Measurements from ENCODE around the gene FBXO47.
"Not testable (repeated sequence)": the region's sequence is repeated elsewhere in the genome, so short reads cannot be mapped to it uniquely, and the experiment has no call there.

Gene FBXO47

DNA sequence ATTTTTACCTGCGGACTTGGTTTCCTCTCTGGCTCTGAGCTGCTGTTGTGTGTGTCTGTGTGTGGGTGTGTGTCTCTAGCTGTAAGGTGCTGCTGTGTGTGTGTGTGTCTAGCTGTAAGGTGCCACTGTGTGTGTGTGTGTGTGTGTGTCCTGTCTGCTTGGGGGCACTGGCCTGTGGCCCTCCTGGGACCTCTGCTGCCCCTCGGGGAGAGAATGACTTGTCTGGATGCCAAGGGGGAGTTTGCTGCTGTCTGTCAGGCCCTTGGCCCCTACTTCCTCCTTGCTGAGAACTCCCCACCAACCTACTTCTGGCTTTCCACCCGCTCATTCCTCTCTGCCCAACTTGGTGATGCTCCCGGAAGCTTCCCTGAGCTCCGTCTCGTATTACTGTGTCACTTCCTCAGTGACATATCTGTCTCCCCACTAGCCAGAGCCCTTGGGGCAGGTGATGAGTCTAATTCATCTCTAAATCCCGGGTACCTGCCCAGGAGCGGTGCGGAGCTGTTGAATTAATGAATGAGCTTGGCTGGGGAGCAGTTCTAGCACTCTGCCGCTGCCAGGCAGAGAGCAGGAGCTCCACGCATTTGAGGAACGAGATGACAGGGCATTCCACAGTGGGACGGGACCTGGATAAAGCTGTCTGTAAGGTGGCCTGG is 45.3 kb downstream of the FBXO47 start:
- no peak for DNase-seq (ENCODE audit: low spot score)

GRCh38 chr17:38920374-38921291 is 46.6 kb downstream of the FBXO47 start:
- DNase-seq (ENCODE audit: low spot score), result no peak

GRCh38 chr17:38919316-38920078 is 47.7 kb downstream of the FBXO47 start:
- DNase-seq (ENCODE audit: low spot score), result no peak

DNA sequence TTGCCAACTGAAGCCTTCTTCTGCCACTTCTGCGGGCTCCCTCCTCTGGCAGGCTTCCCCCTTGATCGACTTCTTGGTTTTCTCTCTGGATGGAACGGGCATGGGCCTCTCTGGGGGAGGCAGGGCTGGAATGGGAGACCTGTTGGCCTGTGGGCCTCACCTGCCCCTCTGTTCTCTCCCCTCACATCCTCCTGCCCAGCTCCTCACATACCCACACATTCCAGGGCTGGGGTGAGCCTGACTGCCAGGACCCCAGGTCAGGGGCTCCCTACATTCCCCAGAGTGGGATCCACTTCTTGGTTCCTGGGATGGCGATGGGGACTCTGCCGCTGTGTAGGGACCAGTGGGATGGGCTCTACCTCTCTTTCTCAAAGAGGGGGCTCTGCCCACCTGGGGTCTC is 48.3 kb downstream of the FBXO47 start:
- DNase-seq (ENCODE audit: low spot score), result no peak

GRCh38 chr17:38918129-38918913 is 48.9 kb downstream of the FBXO47 start:
- no peak for DNase-seq (ENCODE audit: low spot score)

DNA sequence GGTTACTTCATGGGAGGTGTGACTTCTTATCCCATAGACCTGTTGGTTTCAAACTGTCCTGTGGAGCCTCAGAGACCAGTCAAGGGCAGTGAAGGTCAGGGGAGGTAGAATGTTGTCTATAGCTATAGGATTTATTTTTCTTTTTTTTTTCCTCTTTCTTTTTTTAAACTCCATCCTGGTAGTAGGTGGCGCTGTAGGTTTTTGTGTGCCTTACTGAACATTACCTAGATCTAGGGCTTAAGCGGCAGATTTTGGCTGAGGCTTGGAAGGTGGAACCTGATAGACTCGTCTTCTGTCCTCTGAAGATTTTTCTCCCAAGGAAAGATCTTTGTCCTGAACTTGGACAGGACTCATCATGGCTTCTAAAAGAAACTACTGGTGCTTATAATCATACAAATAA is 49.9 kb downstream of the FBXO47 start:
- no peak for DNase-seq (ENCODE audit: low spot score)

DNA sequence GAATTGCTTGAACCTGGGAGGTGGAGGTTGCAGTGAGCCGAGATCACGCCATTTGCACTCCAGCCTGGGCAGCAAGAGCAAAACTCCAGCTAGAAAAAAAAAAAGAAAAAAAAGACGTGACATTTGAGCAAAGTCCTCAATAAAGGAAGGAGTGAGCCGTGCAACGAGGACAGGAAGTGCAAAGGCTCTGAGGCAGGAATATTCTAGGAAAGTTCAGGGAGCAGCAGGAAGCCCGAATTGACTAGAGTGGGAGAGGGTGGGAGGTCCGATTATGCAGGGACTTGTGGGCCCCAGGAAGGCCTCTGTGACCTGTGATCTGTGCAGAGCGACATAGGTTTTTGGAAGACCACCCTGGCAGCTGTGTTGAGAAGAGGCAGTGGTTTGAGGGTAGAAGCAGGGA is 50.4 kb downstream of the FBXO47 start:
- DNase-seq (ENCODE audit: low spot score), result no peak

DNA sequence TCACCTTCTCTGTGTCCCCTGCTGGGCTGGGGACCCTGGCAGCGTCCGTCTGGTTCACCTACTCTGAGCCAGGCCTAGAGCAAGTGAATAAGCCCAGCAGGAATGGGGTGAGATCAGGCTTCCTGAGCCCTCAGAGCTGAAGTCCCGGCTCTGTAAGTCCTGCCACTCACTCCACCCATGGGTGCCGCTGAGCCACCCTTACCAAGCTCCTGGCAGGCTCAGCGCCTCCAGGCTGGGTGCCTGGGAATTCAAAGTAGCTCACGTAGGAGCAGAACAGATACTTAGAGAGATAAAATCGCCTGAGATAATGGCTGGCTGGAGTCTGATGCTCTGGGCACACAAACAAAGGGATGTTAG is 51.6 kb downstream of the FBXO47 start:
- no peak for DNase-seq (ENCODE audit: low spot score)

GRCh38 chr17:38914741-38915638 is 52.2 kb downstream of the FBXO47 start:
- no peak for DNase-seq (ENCODE audit: low spot score)

GRCh38 chr17:38912221-38912813 is 54.9 kb downstream of the FBXO47 start:
- DNase-seq (ENCODE audit: low spot score), result no peak

DNA sequence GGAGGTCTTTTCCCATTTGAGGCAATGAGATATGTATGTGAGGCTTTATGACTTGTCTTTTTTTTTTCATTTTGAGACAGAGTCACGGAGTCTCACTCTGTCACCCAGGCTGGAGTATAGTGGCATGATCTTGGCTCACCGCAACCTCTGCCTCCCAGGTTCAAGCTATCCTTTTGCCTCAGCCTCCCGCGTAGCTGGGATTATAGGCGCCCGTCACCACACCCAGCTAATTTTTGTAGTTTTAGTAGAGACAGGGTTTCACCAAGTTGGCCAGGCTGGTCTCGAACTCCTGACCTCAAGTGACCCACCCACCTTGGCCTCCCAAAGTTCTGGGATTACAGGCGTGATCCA is 55.5 kb downstream of the FBXO47 start:
- not testable (repeated sequence) for DNase-seq (ENCODE audit: low spot score)

- no peak for DNase-seq (ENCODE audit: low spot score)
These were observed 56.0 kb downstream of the FBXO47 start for GRCh38 chr17:38911081-38911730.

DNA sequence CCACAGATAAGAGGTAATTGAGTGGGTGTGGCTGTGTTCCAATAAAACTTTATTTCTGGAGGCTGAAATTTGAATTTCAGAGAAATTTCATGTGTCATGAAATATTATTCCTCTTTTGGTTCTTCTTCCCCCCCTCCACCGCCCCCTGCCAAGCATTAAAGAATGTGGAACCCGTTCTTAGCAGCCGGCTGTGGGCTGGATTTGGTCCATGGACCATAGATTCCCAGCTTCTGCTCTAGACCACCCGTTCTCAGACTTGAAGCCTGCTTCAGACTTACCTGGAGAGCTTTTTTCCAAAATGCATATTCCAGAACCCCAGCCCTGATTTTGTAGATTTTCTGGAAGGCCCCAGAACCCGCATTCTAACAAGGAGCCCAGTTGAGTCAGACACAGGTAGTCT is 56.9 kb downstream of the FBXO47 start:
- DNase-seq (ENCODE audit: low spot score), result no peak

DNA sequence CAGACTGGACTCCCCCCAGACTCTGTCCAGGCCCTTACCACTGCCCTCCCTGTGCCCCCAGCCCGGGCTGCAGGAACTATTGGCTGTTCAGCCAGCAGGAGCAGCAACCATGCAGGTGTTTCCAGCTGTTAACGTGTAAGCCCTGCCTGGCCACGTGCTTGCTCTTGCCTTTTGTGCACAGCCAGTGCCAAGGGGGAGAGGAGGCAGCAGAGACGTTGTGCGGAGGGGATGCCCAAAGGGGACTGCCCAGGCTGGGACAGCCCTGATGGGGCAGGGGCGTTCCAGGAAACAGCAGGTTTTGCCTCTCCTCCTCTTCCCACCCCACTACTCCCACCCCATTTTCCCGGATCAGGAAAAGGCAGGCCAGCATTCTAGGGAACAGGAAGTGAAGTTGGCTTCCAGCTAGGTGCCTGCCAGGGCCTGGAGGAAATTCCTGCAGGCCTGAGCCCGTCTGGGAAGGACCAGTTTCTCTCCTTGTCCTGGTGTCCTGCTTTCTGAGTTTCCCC is 58.5 kb downstream of the FBXO47 start:
- DNase-seq (ENCODE audit: low spot score), result no peak

DNA sequence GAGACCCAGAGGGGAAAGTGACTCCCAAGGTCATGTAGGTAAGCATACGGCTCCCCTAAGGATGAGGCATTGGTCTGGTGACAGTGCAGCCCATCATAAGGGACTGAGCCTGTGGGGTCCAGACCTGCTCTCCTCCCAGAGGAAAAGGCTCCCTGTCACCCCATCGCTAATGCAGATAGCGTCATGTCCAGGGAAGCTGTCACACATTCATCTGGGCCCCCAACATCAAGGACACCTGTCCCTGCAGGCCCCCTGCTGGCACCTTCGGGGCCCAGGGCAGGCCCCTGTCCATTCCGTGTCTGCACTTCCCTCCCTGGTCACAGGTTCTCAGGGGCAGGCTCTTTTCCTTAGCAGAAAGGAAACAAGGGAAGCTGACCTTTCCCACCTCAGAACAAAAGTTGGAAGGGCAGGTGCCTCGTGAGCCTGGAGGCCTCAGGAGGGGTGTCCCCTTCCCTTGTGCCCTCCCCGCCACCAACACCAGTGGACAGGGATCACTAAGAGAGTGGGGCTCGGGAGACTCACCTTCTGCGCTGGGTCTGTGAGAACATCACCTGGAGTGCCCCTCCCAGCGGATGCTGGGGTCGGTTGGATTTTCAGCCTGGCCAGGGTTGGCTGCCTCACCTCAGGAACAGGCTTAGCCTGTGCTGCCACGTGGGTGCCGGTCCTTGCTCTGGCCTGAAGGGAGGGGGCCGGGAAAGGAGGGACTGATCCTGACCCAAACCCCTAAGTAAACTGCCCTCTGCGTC is 59.1 kb downstream of the FBXO47 start:
- DNase-seq (ENCODE audit: low spot score), result no peak

DNA sequence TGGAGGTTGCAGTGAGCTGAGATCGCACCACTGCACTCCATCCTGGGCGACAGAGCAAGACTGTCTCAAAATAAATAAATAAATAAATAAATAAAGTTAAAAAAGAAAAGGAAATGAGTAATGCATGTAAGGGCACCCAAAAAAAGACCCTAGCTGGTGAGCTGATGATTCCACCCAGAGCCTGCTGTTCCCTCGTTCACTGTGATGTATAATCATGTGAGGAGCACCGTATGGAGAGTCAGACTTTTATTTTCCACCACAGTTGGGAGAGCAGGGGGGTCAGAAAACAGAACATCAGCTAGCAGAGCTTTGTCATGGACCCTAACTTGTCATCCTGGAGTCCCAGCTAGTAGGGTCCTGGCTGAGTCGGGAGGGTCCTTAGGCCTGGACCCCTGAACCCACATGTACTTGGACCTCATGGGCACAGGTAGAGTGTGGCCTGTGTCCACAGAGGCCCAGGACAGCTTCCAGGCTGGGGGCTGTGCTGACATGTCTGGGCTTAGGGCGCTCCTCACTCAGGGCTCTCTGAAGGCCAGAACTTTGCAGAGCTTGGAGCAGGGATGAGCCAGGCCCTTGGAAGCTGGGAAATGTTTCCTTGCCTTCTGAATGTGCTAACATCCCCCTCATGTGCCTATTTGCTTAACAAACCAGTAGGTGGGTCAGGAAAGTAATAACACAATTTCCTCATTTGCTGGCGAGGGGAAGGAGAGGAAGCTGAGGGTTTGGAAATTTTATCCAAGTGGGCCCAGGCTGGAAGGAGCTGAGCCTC is 60.6 kb downstream of the FBXO47 start:
- DNase-seq (ENCODE audit: low spot score), result no peak

DNA sequence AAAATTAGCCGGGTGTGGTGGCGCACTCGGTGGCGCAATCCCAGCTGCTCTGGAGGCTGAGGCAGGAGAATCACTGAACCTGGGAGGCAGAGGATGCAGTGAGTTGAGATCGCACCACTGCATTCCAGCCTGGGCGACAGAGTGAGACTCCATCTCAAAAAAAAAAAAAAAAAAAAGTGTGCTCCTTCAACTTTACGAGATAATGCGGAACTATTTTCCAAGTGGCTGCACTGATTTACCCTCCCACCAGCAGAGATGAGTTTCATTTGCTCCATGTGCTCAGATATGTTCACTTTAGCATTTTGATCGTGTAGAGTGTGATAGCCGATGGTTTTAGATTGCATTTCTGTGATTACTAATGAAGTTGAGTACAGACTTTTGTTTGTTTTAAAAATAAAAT is 61.8 kb downstream of the FBXO47 start:
- no peak for DNase-seq (ENCODE audit: low spot score)

GRCh38 chr17:38904892-38905291 is 62.3 kb downstream of the FBXO47 start:
- DNase-seq (ENCODE audit: low spot score), result no peak
